Measurements from ENCODE around the gene RNU6-9.

Gene RNU6-9

GRCh38 chr19:858868-859843 is 34.1 kb upstream of the RNU6-9 start, which contains the start of gene CFD:
CFD (plus strand) TSS chr19:859664; CDS start chr19:859690, 26 bp downstream.
- TF ChIP-seq TOX (CRISPR knock-in tag; IDR thresholded peaks at IDR 0.05; ENCODE audit: borderline replicate concordance) (no peak), ISL1 (CRISPR knock-in tag; IDR thresholded peaks at IDR 0.05) (no peak), ZNF70 (CRISPR knock-in tag; IDR thresholded peaks at IDR 0.05) (no peak), CREB5 (CRISPR knock-in tag; IDR thresholded peaks at IDR 0.05; ENCODE audit: low read depth) (no peak), POU6F1 (CRISPR knock-in tag; IDR thresholded peaks at IDR 0.05; ENCODE audit: borderline replicate concordance, low read depth) (no peak), CSRNP3 (CRISPR knock-in tag; IDR thresholded peaks at IDR 0.05) (no peak), ARNTL (CRISPR knock-in tag; IDR thresholded peaks at IDR 0.05; ENCODE audit: borderline replicate concordance, low read depth) (no peak), PATZ1 (CRISPR knock-in tag; IDR thresholded peaks at IDR 0.05; ENCODE audit: borderline replicate concordance) (no peak), ZNF565 (CRISPR knock-in tag; conservative IDR thresholded peaks at IDR 0.05; ENCODE audit: low read depth) (no peak), OSR1 (CRISPR knock-in tag; IDR thresholded peaks at IDR 0.05) (no peak), ZC3H10 (CRISPR knock-in tag; IDR thresholded peaks at IDR 0.05) (no peak), ESRRG (CRISPR knock-in tag; IDR thresholded peaks at IDR 0.05) (no peak), ZFP30 (CRISPR knock-in tag; IDR thresholded peaks at IDR 0.05) (no peak), BACH2 (CRISPR knock-in tag; IDR thresholded peaks at IDR 0.05; ENCODE audit: borderline replicate concordance) (no peak), TCF4 (CRISPR knock-in tag; IDR thresholded peaks at IDR 0.05; ENCODE audit: borderline replicate concordance) (no peak), PPARA (CRISPR knock-in tag; IDR thresholded peaks at IDR 0.05; ENCODE audit: borderline replicate concordance) (no peak), ZFP3 (CRISPR knock-in tag; IDR thresholded peaks at IDR 0.05) (no peak), GLIS3 (CRISPR knock-in tag; IDR thresholded peaks at IDR 0.05) (no peak)

GRCh38 chr19:861141-861755 is 32.0 kb upstream of the RNU6-9 start:
- TF ChIP-seq PATZ1 (CRISPR knock-in tag; IDR thresholded peaks at IDR 0.05; ENCODE audit: borderline replicate concordance) (no peak), ZNF565 (CRISPR knock-in tag; conservative IDR thresholded peaks at IDR 0.05; ENCODE audit: low read depth) (no peak), POU6F1 (CRISPR knock-in tag; IDR thresholded peaks at IDR 0.05; ENCODE audit: borderline replicate concordance, low read depth) (no peak), PPARA (CRISPR knock-in tag; IDR thresholded peaks at IDR 0.05; ENCODE audit: borderline replicate concordance) (no peak), CREB5 (CRISPR knock-in tag; IDR thresholded peaks at IDR 0.05; ENCODE audit: low read depth) (no peak), ESRRG (CRISPR knock-in tag; IDR thresholded peaks at IDR 0.05) (no peak), SNAI2 (CRISPR knock-in tag; IDR thresholded peaks at IDR 0.05) (no peak), TCF4 (CRISPR knock-in tag; IDR thresholded peaks at IDR 0.05; ENCODE audit: borderline replicate concordance) (no peak)
- ATAC-seq = no peak

More at GRCh38 chr19:858868-859843, 34.1 kb upstream of the RNU6-9 start, which contains the start of gene CFD:
- no peak for ATAC-seq

Measured in SK-N-SH treated with all-trans-retinoic acid at 6 μM for 48 hours (cell line).